Measurements from ENCODE around the gene FAAP20.

- TF ChIP-seq CTCF (IDR thresholded peaks at IDR 0.05) (no peak), EZH2 (IDR thresholded peaks at IDR 0.05) (no peak), EZH2phosphoT487 (IDR thresholded peaks at IDR 0.05) (no peak)
Observed at GRCh38 chr1:2231532-2232254, 37.1 kb upstream of the FAAP20 start.
